ENCODE measurements around the gene CD34. TPM values are rescaled to one million over a fixed set of nuclear protein-coding genes. Genes with fewer than 3 reads are reported as not detected.

CD34 gene
- total RNA-seq, 1 experiment from 2014 or later = not detected

DNA sequence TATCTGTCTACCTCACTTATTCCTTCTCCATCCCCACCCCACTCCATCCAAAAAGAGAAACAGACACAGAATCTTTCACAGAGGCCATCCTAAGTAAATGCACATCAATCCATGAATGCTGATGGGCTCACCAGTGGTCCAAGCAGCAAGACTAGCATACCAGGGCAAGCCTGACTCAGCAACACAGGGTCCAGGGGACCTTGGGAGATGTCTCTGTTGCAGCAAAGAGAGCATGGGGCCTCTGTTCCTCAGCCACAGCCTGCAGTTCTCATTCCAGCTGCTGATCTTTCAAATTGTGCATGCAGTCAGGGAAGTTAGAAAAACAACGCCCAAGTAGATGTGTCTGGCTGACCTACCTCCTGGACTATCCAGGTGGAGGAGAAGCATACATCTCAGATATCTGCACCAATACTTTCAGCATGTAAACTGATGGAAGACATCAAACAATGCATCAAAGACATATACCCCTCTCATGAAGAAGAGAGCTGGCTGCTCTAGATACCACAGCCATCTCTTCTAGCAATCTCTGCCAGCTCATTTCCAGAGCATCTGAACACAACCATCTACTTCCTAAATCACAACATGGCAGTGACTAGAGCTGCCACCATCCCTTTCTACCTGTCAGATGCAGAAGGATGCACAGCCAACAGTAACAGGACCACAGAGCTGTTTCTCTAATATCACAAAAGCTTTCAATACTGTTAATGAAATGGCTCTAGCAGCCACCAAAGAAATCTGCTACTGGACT, 54.5 kb downstream of the CD34 start:
- H3K4me2 ChIP-seq = no peak overlapping the region
- H3K27me3 ChIP-seq (ENCODE audit: insufficient read depth, low read depth) = no peaks in the 10 kb centered on the region
- H3K4me3 ChIP-seq = no peak overlapping the region
- TF ChIP-seq EZH2 (IDR thresholded peaks at IDR 0.05; ENCODE audit: low read depth) = no peak
- TF ChIP-seq, protein P1, sequence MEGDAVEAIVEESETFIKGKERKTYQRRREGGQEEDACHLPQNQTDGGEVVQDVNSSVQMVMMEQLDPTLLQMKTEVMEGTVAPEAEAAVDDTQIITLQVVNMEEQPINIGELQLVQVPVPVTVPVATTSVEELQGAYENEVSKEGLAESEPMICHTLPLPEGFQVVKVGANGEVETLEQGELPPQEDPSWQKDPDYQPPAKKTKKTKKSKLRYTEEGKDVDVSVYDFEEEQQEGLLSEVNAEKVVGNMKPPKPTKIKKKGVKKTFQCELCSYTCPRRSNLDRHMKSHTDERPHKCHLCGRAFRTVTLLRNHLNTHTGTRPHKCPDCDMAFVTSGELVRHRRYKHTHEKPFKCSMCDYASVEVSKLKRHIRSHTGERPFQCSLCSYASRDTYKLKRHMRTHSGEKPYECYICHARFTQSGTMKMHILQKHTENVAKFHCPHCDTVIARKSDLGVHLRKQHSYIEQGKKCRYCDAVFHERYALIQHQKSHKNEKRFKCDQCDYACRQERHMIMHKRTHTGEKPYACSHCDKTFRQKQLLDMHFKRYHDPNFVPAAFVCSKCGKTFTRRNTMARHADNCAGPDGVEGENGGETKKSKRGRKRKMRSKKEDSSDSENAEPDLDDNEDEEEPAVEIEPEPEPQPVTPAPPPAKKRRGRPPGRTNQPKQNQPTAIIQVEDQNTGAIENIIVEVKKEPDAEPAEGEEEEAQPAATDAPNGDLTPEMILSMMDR (conservative IDR thresholded peaks at IDR 0.05) = no peak
- no TSS peak for BruUV-seq (replicated peaks)
- no peaks in the 10 kb centered on the region for H4K20me1 ChIP-seq (ENCODE audit: insufficient read depth)
- H3K9me2 ChIP-seq (ENCODE audit: insufficient read depth) = no peaks in the 10 kb centered on the region
- no peaks in the 10 kb centered on the region for H3K9me3 ChIP-seq (ENCODE audit: insufficient read depth, low read depth)
- H3K36me3 ChIP-seq (ENCODE audit: low read depth) = no peaks in the 10 kb centered on the region
- intact Hi-C loops (cut with micrococcal nuclease; ENCODE audit: unreplicated experiment) = no loop called here
- H3K79me2 ChIP-seq (ENCODE audit: low read depth) = no peaks in the 10 kb centered on the region
- POLR2A ChIA-PET (ENCODE audit: unreplicated experiment) = no interaction called here
- no peak overlapping the region for H2AFZ ChIP-seq
- H3K27ac ChIP-seq = no peak overlapping the region
- DNase-seq = no peak
- CTCF ChIA-PET = no interaction called here
- H3F3A ChIP-seq (ENCODE audit: insufficient read depth, low read depth) = no peaks in the 10 kb centered on the region
- H3K4me1 ChIP-seq (replicated peaks; ENCODE audit: insufficient read depth) = no peaks in the 10 kb centered on the region

DNA sequence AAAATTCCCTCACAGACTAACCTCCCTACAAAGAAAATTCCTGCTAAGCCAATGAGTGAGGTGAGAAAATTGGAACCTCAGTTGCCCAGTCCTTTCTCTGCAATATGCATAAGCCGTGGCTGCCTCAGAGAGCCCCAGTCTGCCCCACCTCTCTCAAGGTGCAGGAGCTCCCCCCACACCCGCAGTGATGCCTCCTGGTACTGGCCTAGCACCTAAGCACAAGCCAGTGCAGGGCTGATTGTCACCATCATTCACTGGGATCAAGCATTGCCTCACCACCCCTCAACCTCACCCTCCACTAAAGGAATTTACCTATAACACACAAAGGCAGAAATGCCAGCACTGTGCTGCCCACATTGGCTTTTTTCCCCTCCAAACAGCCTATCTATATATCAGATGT, 56.9 kb downstream of the CD34 start:
- H3K79me2 ChIP-seq (ENCODE audit: low read depth) = no peaks in the 10 kb centered on the region
- no peaks in the 10 kb centered on the region for H3K27me3 ChIP-seq (ENCODE audit: insufficient read depth, low read depth)
- H3K4me2 ChIP-seq = no peak overlapping the region
- CTCF ChIA-PET = no interaction called here
- TF ChIP-seq, protein P1 (conservative IDR thresholded peaks at IDR 0.05) = no peak
- TF ChIP-seq EZH2 (IDR thresholded peaks at IDR 0.05; ENCODE audit: low read depth) = no peak
- no peaks in the 10 kb centered on the region for H4K20me1 ChIP-seq (ENCODE audit: insufficient read depth)
- no peak overlapping the region for H2AFZ ChIP-seq
- H3K4me3 ChIP-seq = no peak overlapping the region
- H3K9me3 ChIP-seq (ENCODE audit: insufficient read depth, low read depth) = no peaks in the 10 kb centered on the region
- H3K9me2 ChIP-seq (ENCODE audit: insufficient read depth) = no peaks in the 10 kb centered on the region
- no peak overlapping the region for H3K27ac ChIP-seq
- POLR2A ChIA-PET (ENCODE audit: unreplicated experiment) = no interaction called here
- intact Hi-C loops (cut with micrococcal nuclease; ENCODE audit: unreplicated experiment) = no loop called here
- no peaks in the 10 kb centered on the region for H3F3A ChIP-seq (ENCODE audit: insufficient read depth, low read depth)
- no peak for DNase-seq
- H3K4me1 ChIP-seq (replicated peaks; ENCODE audit: insufficient read depth) = 0 out of 2 replicates have a peak, but pooled peaks cover 4% of the 10 kb centered on the region
- H3K36me3 ChIP-seq (ENCODE audit: low read depth) = no peaks in the 10 kb centered on the region
- BruUV-seq (replicated peaks) = no TSS peak

DNA sequence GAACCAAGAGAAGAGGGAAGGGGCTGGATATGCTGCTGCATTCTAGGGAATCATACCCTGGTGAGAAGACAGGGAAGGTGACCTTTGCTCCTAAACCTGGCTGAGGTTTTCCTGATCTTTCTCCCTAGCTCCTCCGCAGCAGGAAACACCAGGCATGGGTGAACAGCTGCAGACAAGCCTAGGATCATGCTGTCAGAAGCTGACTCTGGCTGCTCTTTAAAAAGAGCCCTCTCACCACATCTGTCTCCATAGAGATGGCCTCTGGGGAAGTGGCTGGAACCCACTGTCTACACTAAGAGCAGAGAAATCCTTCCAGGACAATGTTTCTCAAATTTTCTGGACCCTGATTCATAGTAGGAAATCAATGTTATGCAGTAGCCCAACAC, 57.6 kb downstream of the CD34 start:
- ChIA-PET CTCF (interaction anchor here (0.5 kb wide), 1 partner anchor 110 kb away, joined by 11 read pairs; no protein-coding TSS in a partner anchor), POLR2A (ENCODE audit: unreplicated experiment) (no interaction called here)
- Histone ChIP-seq H3K27ac (no peak overlapping the region), H3K27me3 (ENCODE audit: insufficient read depth, low read depth) (no peaks in the 10 kb centered on the region), H3K4me1 (replicated peaks; ENCODE audit: insufficient read depth) (peaks cover 9% of the 10 kb centered on the region), H3K4me2 (no peak overlapping the region), H3K9me2 (ENCODE audit: insufficient read depth) (no peaks in the 10 kb centered on the region), H3K9me3 (ENCODE audit: insufficient read depth, low read depth) (no peaks in the 10 kb centered on the region), H3F3A (ENCODE audit: insufficient read depth, low read depth) (peaks cover 2% of the 10 kb centered on the region; the same call in 1 of the 2 replicates), H3K36me3 (ENCODE audit: low read depth) (no peaks in the 10 kb centered on the region), H2AFZ (no peak overlapping the region), H3K4me3 (no peak overlapping the region), H4K20me1 (ENCODE audit: insufficient read depth) (no peaks in the 10 kb centered on the region), H3K79me2 (ENCODE audit: low read depth) (no peaks in the 10 kb centered on the region)
- no peak for DNase-seq
- intact Hi-C loops (cut with micrococcal nuclease; ENCODE audit: unreplicated experiment) = no loop called here
- no TSS peak for BruUV-seq (replicated peaks)
- TF ChIP-seq, protein P1 (conservative IDR thresholded peaks at IDR 0.05) = no peak
- no peak for TF ChIP-seq EZH2 (IDR thresholded peaks at IDR 0.05; ENCODE audit: low read depth)

Measured in PC-9 (cell line).